HG03439 (cell line): ENCODE results near the gene TUT4.

Experiments used
- ATAC-seq: cut with Tn5 transposase; IDR thresholded peaks from one replicate; pipeline ENCODE4 v1.9.1; 2021; ENCODE audit warnings: mild to moderate bottlenecking, moderate library complexity; ENCODE audit not compliant: unreplicated experiment

TUT4 gene

DNA sequence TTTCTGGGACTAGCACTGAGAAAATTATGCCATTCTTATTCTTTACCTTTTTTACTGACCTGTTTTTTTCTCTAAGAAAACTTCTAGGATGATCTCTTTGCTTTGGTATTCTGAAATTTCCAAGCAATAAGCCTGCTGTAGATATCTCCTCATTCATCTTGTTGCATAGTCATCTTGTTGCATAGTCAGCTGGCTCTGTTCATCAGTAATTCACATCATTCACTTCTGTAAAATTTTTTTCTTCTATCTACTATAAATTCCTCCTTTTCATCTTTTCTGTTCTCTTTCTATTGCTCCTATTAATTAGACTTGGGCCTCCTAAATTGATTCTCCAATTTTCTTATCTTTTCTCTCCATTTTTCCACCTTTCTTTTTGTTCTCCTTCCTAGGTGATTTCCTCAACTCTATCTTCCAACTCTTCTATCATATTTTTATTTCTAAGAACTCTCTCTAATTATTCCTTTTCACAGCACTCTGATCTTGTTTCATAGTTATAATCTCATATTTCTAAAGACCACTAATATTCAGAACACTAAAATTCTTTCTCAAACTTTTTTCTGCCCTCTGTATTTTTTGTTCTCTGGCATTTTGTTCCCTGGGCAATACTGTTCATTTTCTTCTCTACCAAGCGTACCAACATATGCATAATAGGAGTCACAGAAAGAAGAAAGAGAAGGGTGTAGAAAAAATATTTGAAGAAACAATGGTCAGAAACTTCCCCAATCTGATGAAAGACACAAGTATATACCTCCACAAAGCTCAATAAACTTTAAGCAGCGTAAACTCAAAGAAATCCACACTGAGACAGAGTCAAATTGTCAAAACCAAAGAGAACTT is 17.7 kb downstream of the TUT4 start:
- ATAC-seq, result no peak

DNA sequence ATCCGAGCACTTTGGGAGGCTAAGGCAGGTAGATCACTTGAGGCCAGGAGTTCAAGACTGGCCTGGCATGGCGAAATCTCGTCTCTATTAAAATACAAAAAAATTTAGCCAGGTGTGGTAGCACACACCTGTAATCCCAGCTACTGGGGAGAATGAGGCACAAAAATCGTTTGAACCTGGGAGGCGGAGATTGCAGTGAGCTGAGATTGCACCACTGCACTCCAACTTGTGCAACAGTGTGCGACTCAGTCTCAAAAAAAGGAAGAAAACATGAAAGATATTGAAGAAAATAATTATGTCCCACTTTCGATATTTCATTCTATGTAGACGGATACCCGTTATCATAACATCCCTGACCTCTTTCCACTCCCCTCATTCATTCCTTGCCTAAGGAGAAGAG is 19.2 kb downstream of the TUT4 start:
- no peak for ATAC-seq

DNA sequence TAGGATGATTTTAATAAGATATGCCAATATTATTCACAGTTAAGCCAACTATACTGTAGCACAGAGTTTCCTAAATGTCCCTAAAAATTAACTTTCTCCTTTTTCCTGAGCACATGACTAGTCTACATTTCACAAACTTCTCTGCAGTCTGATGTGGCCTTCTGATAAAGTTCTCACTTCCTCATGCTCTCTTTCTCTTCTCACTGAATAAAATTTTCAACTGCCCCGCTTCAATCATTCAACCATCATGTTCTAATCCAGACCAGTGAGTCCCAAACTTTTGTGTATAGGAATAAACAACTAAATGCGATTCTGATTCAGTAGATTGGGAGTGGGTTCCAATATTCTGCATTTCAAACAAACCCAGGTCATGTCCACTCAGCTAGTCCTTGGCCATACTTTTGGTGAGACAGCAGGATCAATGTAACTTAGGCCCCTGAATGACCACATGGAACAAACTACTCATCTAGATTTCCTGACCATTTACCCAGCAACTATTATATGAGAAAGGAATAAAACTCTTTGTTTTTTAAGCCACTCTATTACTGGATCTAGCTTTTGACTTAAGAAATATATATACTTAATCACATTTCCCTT is 20.1 kb downstream of the TUT4 start:
- ATAC-seq, result no peak

DNA sequence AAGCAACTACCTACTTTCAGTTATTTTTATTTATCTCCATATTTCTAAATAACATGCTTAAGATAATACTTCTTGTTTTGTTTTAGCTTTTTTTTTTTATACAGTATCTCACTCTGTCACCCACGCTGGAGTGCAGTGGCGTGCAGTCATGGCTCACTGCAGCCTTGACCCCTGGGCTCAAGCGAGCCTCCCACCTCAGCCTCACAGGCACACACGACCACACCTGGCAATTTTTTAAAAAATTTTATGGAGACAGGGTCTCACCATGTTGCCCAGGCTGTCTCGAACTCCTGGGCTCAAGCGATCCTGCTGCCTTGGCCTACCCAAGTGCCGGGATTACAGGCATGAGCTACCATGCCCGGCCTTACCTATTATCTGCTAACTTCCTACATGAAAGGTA is 20.6 kb downstream of the TUT4 start:
- ATAC-seq, result no peak

DNA sequence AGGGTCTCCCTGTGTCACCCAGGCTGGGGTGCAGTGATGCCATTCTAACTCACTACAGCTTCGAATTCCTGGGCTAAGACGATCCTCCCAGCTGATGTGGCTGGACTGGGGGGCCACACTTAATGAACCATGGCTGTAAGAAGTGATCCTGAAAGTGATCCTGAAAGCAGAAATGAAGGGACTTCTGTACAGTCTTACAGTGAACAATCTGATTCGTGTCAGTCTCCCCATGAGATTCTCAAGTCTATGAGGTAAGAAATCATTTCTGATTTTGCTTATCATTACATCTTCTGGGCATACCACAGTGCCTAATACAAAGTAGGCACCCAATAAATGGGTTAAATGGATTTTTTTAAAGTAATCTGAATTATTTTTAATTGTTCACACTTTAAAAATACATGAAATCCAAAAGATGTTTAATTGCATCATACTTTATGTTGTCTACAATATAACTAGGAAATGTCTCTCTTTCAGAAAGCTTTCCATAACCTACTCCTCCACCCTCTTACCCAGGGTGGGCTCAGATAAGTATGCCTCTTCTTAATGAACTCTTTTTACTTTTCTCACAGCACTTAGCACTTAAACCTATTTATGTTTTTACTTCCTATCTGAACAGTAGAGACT is 21.5 kb downstream of the TUT4 start:
- ATAC-seq, result no peak

DNA sequence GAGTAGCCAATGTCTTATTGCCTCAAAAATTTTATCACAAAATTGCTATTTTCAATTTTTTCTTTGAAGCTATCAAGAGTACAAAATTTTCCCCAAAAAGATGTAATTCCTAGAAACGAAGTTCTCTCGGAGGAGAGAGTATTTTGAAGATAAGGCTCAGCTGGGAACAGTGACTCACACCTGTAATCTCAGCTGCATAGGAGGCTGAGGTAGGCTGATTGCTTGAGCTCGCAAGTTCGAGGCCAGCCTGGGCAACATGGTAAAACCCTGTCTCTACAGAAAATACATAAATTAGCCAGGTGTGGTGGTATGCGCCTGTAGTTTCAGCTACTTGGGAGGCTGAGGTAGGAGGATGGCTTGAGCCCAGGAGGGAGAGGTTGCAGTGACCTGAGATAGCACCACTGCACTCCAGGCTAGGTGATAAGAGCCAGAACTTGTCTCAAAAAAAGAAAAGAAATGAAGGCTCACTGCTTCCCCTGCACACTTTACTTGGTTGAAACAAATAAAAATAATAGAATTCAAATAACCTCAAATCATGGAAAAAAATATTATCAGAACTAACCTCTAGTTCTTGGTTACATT is 22.2 kb downstream of the TUT4 start:
- no peak for ATAC-seq

DNA sequence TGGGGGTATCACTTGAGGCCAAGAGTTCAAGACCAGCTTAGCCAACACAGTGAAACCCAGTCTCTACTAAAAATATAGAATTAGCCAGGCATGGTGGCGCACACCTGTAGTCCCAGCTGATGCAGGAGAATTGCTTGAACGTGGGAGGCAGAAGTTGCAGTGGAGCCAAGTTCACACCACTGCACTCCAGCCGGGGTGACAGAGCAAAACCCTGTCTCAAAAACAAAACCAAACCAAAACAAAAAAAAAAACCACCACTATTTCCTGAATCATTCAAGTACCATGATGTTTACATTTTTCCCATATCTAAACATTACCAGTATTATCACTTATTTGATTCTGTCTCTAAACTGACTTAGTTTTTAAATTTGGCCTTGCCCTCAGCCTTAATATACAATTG is 29.5 kb downstream of the TUT4 start:
- ATAC-seq, result no peak

DNA sequence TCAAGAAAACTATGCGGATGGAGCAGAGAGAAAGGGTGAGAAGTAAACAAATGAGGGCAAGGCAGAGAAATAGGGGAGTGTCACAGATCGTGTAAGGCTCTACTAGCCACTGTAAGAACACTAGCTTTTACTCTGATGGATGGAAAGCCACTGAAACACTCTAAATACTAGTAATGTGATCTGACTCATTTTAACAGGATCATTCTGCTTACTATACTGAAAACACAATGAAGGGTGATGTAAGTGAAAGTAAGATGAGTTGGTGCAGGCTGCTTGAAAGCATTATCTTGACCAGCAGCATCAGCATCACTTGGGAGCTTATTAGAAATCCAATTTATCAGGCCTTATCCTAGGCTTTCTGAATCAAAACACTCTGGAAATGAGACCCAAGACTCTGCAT is 32.7 kb downstream of the TUT4 start:
- ATAC-seq, result no peak

DNA sequence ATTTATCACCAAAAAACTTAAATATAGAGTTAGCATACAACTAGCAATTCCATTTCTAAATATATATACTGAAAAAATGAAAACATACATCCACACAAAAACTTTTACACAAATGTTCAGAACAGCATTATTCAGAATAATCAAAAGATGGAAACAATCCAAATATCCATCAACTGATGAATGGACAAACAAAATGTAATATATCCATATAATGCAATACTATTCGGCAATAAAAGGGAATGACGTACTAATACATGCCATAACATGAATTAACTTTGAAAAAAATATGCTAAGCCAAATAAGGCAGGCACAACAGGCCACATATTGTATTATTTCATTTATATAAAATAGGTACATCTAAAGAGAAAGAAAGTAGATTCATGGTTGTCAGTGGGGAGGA is 33.9 kb downstream of the TUT4 start:
- no peak for ATAC-seq

DNA sequence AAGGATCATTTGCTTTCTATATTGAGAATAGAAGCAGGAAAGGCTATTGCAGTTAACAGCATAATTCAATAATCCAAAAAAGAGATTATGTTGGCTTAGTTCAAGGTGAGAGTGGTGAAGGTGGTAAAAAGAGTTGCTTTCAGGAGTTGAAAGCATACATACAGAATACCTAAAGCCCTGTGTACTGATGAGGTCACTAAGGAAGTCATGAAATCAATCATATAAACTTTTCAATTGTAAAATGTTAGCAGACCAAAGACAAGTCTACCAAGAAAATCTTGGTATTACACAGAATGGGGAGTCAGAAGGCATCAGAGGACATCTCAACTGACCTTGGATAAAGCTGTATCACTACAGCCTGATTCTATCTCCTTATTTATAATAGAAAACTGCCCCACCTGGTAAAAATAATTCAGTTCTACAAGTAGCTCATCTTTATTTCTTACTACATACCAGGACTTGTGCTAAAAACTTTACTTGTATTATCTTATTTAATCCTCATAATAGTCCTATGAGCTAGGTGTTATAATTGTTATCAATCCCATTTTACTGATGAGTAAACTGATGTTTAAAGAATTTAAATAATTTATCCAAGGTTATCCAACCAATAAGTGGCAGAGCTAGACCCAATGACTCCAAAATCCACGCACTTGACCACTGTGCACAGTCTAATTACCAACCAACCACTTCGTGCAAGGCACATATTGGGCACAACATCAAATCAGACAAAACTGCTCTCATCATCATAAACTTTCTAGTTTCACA is 40.9 kb downstream of the TUT4 start:
- ATAC-seq, result no peak

DNA sequence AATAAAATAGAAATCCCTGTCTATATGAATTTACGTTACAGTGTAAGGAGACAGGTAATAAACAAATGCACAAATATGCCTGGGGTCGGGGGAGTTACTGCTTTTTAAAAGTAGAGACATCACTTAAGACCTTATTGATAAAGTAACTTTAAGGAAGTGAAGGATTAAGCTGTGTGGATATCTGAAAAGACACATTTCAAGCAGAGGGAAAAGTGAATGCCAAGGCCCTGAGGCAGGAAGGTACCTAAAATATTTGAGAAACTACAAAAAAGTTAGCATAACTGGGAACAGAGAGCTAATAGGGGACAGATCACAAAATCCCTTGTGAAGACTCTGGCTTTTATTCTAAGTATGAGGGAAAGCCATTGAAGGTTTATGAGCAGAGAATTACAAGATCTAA is 41.5 kb downstream of the TUT4 start:
- no peak for ATAC-seq

DNA sequence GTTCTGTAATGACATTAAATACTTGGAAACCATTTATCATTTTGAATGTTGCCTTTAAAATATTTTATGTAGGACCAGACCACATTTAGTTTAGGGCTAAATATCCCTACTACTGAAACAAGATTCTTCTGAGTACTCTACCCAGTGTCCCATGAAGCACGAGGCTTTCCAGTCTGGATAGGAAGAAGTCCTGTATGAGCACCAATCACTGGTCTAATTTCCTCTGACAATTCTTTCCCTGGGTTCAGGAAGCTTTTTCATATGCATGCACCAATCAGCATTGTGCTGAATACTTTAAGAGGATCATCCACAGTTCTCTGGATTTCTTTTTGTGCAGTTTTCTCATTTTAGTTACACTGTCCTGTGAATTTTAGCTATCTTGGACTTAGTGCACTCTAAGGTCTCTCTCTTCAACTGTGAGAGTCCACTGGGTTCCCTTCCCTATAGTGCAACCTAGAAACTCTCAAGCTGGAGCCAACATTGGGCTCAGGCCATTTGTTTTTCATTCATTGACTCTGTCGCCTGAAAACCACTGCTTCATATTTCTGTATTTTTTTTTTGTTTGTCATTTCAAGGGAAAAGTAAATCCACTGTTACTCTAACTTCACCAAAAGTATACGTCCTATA is 45.9 kb downstream of the TUT4 start:
- no peak for ATAC-seq

DNA sequence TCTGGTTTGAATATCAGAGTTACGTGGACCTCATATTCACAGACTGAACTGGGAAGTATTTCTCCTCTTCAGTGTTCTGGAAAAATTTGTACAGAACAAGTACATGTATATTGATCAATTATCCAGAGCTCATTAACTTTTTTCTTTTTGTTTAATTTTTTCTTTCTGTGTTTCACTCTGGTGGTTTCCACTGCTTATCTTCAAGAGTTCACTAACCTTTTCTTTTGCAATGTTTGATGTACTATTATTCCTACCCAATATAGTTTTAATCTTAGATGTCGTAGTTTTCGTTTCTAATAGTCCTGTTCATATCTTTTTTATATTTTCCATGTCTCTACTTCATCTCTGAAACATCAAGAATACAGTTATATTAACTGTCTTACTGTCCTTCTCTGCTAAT is 46.5 kb downstream of the TUT4 start:
- no peak for ATAC-seq

DNA sequence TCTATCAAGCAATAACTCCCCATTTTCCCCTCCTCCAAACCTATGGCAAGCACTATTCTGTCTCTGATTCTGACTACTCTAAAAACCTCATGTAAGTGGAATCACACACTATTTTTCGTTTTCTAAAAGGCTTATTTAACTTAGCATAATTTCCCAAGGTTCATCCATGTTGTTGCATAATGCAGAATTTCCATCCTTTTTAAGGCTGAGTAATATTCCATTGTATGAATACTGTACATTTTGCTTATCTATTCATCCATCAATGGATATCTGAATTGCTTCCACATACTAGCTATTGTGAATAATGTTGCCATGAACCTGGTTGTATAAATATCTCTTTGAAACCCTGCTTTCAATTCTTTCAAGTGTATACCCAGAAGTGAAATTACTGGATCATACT is 48.2 kb downstream of the TUT4 start:
- ATAC-seq, result no peak

DNA sequence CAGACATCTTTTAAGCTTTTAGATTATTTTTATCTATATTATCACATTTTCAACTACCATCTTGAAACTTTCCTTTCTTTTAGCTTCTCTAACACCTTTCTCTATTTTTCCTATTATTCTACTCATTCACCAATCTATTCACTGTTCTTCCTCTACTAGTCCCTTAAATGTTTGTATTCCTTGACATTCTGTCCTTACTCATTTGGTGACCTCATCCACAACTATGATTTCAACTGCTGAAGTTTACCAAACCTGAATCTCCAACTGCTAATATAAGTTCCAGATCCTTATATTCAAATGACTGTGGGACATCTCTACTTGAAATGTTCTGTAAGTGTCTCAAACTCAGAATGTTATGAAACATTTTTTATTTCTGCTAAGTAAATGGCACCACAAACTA is 49.2 kb downstream of the TUT4 start:
- ATAC-seq, result no peak

DNA sequence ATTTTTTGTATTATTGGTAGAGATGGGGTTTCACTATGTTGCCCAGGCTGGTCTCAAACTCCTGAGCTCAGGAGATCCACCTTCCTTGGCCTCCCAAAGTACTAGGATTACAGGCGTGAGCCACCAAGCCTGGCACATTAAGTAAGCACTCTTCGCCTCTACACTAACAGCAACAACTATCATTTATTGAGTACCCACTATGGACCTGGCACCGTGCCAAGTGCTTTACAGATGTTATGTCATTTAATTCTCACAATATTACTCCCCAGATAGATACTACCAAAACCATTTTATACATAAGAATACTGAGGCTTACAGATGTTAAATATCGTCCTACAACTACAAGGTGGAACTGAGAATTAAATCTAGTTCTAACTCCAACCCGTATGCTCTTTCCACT is 50.1 kb downstream of the TUT4 start:
- ATAC-seq, result no peak

DNA sequence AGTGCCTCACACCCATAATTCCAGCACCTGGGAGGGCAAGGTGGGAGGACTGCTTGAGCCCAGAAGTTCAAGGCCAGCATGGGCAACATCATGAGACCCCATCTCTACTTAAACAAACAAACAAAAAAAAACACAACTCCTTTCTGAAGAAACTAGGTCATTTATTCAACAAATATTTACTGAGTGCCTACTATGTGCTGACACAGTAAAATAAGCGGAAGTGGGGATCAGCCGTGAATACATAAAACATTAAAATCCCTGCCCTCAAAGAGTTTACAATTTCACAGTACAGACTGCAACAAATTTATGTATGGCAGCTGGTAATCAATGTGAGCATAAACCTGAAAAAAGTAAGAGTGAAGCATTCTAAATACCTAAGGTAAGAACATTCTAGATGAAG is 65.3 kb downstream of the TUT4 start:
- ATAC-seq, result no peak

DNA sequence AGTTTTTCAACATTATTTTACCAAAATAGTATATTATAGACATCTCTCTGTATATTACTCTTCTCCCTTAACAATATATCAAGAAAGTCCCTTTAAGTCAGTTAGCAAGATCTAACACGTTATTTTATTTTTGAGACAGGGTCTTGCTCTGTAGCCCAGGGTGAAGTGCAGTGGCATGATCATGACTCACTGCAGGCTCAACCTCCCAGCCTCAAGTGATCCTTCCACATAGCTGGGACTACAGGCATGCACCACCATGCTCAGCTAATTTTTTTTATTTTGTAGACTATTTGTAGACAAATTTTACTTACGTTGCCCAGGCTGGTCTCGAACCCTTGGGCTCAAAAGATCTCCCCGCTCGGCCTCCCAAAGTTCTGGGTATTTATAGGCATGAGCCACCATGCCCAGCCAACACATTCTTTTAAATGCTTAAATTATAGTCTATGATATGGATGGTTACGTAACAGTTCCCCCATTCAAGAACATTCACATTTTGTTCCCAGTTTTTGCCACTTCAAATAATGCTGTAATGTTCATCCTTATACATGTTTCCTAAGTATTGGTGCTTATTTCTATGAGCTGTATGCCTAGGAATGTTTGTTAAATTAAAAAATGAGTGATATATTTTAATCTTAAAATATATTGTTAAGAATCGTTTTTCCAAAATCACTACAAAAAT is 70.4 kb downstream of the TUT4 start:
- no peak for ATAC-seq

DNA sequence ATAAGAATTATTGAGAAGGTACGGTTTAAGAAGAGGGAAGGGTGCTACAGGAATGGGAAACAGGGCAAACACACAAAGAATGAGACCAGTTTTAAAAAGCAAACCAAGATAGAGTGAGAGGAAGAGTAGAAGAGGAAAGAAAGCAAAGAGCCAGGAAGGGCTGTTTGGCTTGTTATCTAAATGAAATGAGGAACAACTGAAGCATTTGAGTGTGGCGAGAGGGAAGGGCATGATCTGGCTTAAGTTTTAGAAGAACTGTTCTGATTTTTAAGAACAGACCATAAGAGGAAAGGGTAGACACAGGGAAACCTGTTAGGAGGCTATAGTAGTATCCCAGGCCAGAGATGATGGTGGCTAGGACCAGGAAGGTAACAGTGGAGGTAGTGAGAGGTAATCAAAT is 73.8 kb downstream of the TUT4 start:
- no peak for ATAC-seq

DNA sequence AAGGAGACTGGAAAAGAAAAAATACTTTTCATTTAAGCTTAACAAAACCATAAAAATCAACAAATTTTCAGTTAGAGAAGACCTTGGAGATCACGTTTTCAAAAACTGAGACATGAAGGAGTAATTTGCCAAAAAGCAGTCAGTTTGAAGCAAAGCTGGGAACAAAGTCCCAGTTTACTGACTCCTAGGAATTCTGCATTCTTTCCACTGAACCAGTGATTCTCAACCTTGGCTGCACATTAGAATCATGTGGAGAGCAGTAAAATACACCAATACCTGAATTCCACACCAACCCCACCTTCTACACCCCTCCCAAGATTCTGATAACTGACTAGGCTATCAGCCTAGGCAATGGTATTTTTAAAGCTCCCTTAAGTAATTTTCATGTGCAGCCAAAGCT is 75.0 kb downstream of the TUT4 start:
- ATAC-seq, result no peak
